Measurements from ENCODE around the gene PPFIA4. TPM values are rescaled to one million over a fixed set of nuclear protein-coding genes. Genes with fewer than 3 reads are reported as not detected.

PPFIA4 gene
- total and polyA plus RNA-seq, 2 donors (not counting 3 experiments of a cell fraction or from before 2014, with no cell fraction given): 0.17 to 0.22 TPM

DNA sequence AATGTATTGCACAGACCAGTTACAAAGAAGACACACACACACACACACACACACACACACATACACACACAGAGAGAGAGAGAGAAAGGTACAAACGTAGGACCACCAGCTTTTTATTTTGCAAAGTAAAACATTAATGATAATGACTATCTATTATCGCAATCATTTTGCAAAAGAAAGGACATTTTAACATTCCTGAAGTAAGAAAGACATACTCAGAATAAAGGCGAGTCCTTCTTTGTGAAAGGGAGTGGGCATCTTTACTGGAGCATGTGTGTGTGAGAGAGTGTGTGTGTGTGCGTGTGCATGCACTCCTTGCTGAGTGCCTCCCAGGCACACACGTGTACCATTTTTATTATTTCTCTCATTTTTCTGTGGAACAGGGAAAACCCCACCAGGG lies 28.4 kb downstream of the PPFIA4 start:
- Histone ChIP-seq H3K27ac (ENCODE audit: insufficient read depth, low read depth, low read length) (no peak overlapping the region), H3K36me3 (ENCODE audit: control insufficient read depth in 2 of 2, extremely low read depth in 1 of 2, insufficient read depth in 2 of 2, low read length in 2 of 2) (no peaks in the 10 kb centered on the region), H3K79me2 (ENCODE audit: control insufficient read depth, insufficient read depth, low read length) (no peaks in the 10 kb centered on the region), H3K9me1 (replicated peaks; ENCODE audit: control insufficient read depth, extremely low read depth, insufficient read depth, low read length) (no peaks in the 10 kb centered on the region), H2AFZ (ENCODE audit: low read depth, low read length) (no peak overlapping the region), H3K4me2 (ENCODE audit: insufficient read depth, low read length) (no peak overlapping the region), H3K27me3 (ENCODE audit: control insufficient read depth in 2 of 2, insufficient read depth in 2 of 2, low read length in 2 of 2) (peaks cover 0 to 5% of the 10 kb centered on the region in 2 experiments), H3K4me1 (ENCODE audit: control insufficient read depth, extremely low read depth, insufficient read depth, low read length) (no peaks in the 10 kb centered on the region), H4K20me1 (replicated peaks; ENCODE audit: control insufficient read depth, extremely low read depth, insufficient read depth, low read length) (no peaks in the 10 kb centered on the region), H3K4me3 (replicated peaks in 1 of 3; ENCODE audit: insufficient read depth in 1 of 3, low read depth in 1 of 3, low read length in 3 of 3) (no peak overlapping the region), H3K9ac (replicated peaks; ENCODE audit: extremely low read depth, insufficient read depth, low read length) (no peak overlapping the region), H3K9me3 (replicated peaks; ENCODE audit: control insufficient read depth, insufficient read depth, low read length) (no peaks in the 10 kb centered on the region)
- FAIRE-seq: no peak
- CTCF ChIA-PET: interaction anchor here (0.8 to 7.5 kb wide), 5 partner anchors 11 to 213 kb away, joined by 5 to 33 read pairs (median 8); no protein-coding TSS in a partner anchor
- BruUV-seq (replicated peaks): no TSS peak
- intact Hi-C loops (cut with micrococcal nuclease): no loop called here
- no peak for TF ChIP-seq GATA2 (IDR thresholded peaks at IDR 0.05; ENCODE audit: insufficient read depth, insufficient read length, low read depth, low read length)
- dilution Hi-C loops (cut with MboI; ENCODE audit: extremely low pct_ligation_motif_present, low sequenced_read_pairs): no loop called here
- POLR2A ChIA-PET: interaction anchor here (0.6 kb wide), 1 partner anchor 87 kb away, joined by 4 read pairs; no protein-coding TSS in a partner anchor
- DNase-seq (ENCODE audit: low read depth, low spot score): no peak

DNA sequence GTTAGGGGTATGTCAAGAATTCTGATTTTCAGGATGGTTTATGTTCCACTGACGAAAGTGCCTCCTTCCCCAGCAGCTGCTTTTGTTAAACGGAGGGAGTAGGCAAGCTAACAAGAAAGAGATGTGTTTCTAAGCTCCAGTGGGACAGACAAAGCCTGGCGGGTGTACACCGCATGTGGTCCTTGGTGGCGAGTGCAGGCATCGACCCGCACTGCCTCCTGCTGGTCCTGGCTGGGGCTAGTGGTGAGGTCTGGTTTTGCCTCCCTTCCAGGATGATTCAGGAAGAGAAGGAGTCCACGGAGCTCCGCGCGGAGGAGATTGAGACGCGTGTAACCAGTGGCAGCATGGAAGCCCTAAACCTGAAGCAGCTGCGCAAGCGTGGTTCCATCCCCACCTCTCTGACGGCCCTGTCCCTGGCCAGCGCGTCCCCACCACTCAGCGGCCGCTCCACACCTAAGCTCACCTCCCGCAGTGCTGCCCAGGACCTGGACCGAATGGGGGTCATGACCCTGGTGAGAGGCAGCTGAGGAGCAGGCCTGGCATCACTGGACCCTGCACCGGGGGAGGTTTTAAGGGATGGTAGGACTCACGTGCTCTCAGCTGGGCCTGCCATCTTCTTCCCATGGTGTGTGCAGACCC lies 29.0 kb downstream of the PPFIA4 start:
- ChIA-PET POLR2A (no interaction called here), CTCF (interaction anchor here (0.7 to 2.3 kb wide), 8 partner anchors 11 to 212 kb away, joined by 3 to 14 read pairs (median 4); no protein-coding TSS in a partner anchor)
- H3K9me1 ChIP-seq (replicated peaks; ENCODE audit: control insufficient read depth, extremely low read depth, insufficient read depth, low read length): no peaks in the 10 kb centered on the region
- H3K9me3 ChIP-seq (replicated peaks; ENCODE audit: control insufficient read depth, insufficient read depth, low read length): no peaks in the 10 kb centered on the region
- intact Hi-C loops (cut with micrococcal nuclease) (no loop called here), dilution Hi-C loops (cut with MboI; ENCODE audit: extremely low pct_ligation_motif_present, low sequenced_read_pairs) (no loop called here)
- no peak overlapping the region for H3K4me2 ChIP-seq (ENCODE audit: insufficient read depth, low read length)
- no TSS peak for BruUV-seq (replicated peaks)
- no peaks in the 10 kb centered on the region for H3K4me1 ChIP-seq (ENCODE audit: control insufficient read depth, extremely low read depth, insufficient read depth, low read length)
- no peak overlapping the region for H3K9ac ChIP-seq (replicated peaks; ENCODE audit: extremely low read depth, insufficient read depth, low read length)
- H3K79me2 ChIP-seq (ENCODE audit: control insufficient read depth, insufficient read depth, low read length): no peaks in the 10 kb centered on the region
- no peak for DNase-seq (ENCODE audit: low read depth, low spot score)
- FAIRE-seq: no peak
- TF ChIP-seq FOS (IDR thresholded peaks at IDR 0.05; ENCODE audit: borderline replicate concordance, insufficient read depth, low read length) (no peak), GATA2 (IDR thresholded peaks at IDR 0.05; ENCODE audit: insufficient read depth, insufficient read length, low read depth, low read length) (no peak), EZH2 (IDR thresholded peaks at IDR 0.05; ENCODE audit: borderline replicate concordance, low read depth, low read length, severe bottlenecking) (no peak), POLR2AphosphoS5 (IDR thresholded peaks at IDR 0.05; ENCODE audit: insufficient read depth, low read depth, low read length) (no peak), JUN (IDR thresholded peaks at IDR 0.05; ENCODE audit: borderline replicate concordance, insufficient read depth, insufficient read length, low read depth) (no peak), MAX (IDR thresholded peaks at IDR 0.05; ENCODE audit: insufficient read depth, insufficient read length) (no peak), MYC (IDR thresholded peaks at IDR 0.05; ENCODE audit: low read depth, low read length) (no peak), POLR2A (IDR thresholded peaks at IDR 0.05; ENCODE audit: low read depth, low read length) (no peak)
- TF ChIP-seq, protein P1, sequence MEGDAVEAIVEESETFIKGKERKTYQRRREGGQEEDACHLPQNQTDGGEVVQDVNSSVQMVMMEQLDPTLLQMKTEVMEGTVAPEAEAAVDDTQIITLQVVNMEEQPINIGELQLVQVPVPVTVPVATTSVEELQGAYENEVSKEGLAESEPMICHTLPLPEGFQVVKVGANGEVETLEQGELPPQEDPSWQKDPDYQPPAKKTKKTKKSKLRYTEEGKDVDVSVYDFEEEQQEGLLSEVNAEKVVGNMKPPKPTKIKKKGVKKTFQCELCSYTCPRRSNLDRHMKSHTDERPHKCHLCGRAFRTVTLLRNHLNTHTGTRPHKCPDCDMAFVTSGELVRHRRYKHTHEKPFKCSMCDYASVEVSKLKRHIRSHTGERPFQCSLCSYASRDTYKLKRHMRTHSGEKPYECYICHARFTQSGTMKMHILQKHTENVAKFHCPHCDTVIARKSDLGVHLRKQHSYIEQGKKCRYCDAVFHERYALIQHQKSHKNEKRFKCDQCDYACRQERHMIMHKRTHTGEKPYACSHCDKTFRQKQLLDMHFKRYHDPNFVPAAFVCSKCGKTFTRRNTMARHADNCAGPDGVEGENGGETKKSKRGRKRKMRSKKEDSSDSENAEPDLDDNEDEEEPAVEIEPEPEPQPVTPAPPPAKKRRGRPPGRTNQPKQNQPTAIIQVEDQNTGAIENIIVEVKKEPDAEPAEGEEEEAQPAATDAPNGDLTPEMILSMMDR (IDR thresholded peaks at IDR 0.05; ENCODE audit: extremely low read depth in 1 of 2, insufficient read depth in 1 of 2, low read depth in 1 of 2, low read length in 2 of 2): no peak
- H3K27me3 ChIP-seq (ENCODE audit: control insufficient read depth in 2 of 2, insufficient read depth in 2 of 2, low read length in 2 of 2): peaks cover 0 to 5% of the 10 kb centered on the region in 2 experiments
- H3K36me3 ChIP-seq (ENCODE audit: control insufficient read depth in 2 of 2, extremely low read depth in 1 of 2, insufficient read depth in 2 of 2, low read length in 2 of 2): no peaks in the 10 kb centered on the region
- no peak overlapping the region for H3K4me3 ChIP-seq (replicated peaks in 1 of 3; ENCODE audit: insufficient read depth in 1 of 3, low read depth in 1 of 3, low read length in 3 of 3)
- H4K20me1 ChIP-seq (replicated peaks; ENCODE audit: control insufficient read depth, extremely low read depth, insufficient read depth, low read length): no peaks in the 10 kb centered on the region
- no peak overlapping the region for H2AFZ ChIP-seq (ENCODE audit: low read depth, low read length)
- no peak overlapping the region for H3K27ac ChIP-seq (ENCODE audit: insufficient read depth, low read depth, low read length)

Measured in endothelial cell of umbilical vein (primary cell).